HG03095 (cell line): ENCODE data around the gene MYMK.

Experiments used
- ATAC-seq: cut with Tn5 transposase; IDR thresholded peaks from one replicate; pipeline ENCODE4 v1.9.1; 2021; ENCODE audit warnings: moderate library complexity; ENCODE audit not compliant: unreplicated experiment

The MYMK gene

GRCh38 chr9:133520121-133520835 is 4.5 kb downstream of the MYMK start:
- ATAC-seq, result no peak

- no peak for ATAC-seq
These were observed 5.1 kb downstream of the MYMK start for GRCh38 chr9:133519693-133520092.

- no peak for ATAC-seq
These were observed 5.9 kb downstream of the MYMK start for GRCh38 chr9:133518706-133519449.

GRCh38 chr9:133518200-133518599 is 6.6 kb downstream of the MYMK start:
- no peak for ATAC-seq

- no peak for ATAC-seq
These were observed 7.0 kb downstream of the MYMK start for GRCh38 chr9:133517711-133518110.

- ATAC-seq, result no peak
These were observed 7.8 kb downstream of the MYMK start for GRCh38 chr9:133516961-133517350.

GRCh38 chr9:133516256-133516960 is 8.4 kb downstream of the MYMK start:
- ATAC-seq, result no peak

- no peak for ATAC-seq
These were observed 9.0 kb downstream of the MYMK start for GRCh38 chr9:133515615-133516255.

- ATAC-seq, result no peak
These were observed 9.5 kb downstream of the MYMK start for GRCh38 chr9:133515240-133515610.

GRCh38 chr9:133514460-133515239 is 10.1 kb downstream of the MYMK start:
- ATAC-seq, result no peak

- ATAC-seq, result no peak
These were observed 11.3 kb downstream of the MYMK start for GRCh38 chr9:133513214-133514100.

- no peak for ATAC-seq
These were observed 12.2 kb downstream of the MYMK start for GRCh38 chr9:133512253-133513213.

GRCh38 chr9:133511607-133512006 is 13.2 kb downstream of the MYMK start:
- ATAC-seq, result no peak

- ATAC-seq, result no peak
These were observed 13.7 kb downstream of the MYMK start for GRCh38 chr9:133510926-133511505.

- no peak for ATAC-seq
These were observed 15.3 kb downstream of the MYMK start for GRCh38 chr9:133509179-133510083.

- ATAC-seq, result no peak
These were observed 16.7 kb downstream of the MYMK start for GRCh38 chr9:133508046-133508445.
